HG03039 (cell line): ENCODE results near the gene SPNS2.

ENCODE experiments used
- ATAC-seq: cut with Tn5 transposase; IDR thresholded peaks from one replicate; pipeline ENCODE4 v1.9.1; 2021; ENCODE audit warnings: mild to moderate bottlenecking, moderate library complexity; ENCODE audit not compliant: unreplicated experiment

SPNS2 gene

GRCh38 chr17:4498461-4499397 lies at the start of gene SPNS2:
TSS of gene SPNS2 (plus strand) at chr17:4498881. CDS start at chr17:4499048, 167 bp downstream.
- no peak for ATAC-seq

- no peak for ATAC-seq
Measured at GRCh38 chr17:4449736-4450135, 48.9 kb upstream of the SPNS2 start.

GRCh38 chr17:4450710-4451316 lies 47.9 kb upstream of the SPNS2 start:
- ATAC-seq, result no peak

- no peak for ATAC-seq
Measured at GRCh38 chr17:4453812-4454591, 44.7 kb upstream of the SPNS2 start.

- no peak for ATAC-seq
Measured at GRCh38 chr17:4460661-4461060, 38.0 kb upstream of the SPNS2 start.

GRCh38 chr17:4463818-4464476 lies 34.7 kb upstream of the SPNS2 start:
- no peak for ATAC-seq

GRCh38 chr17:4465786-4466185 lies 32.9 kb upstream of the SPNS2 start:
- ATAC-seq, result no peak

GRCh38 chr17:4467287-4467686 lies 31.4 kb upstream of the SPNS2 start:
- ATAC-seq, result no peak

GRCh38 chr17:4469552-4469951 lies 29.1 kb upstream of the SPNS2 start:
- ATAC-seq, result no peak

GRCh38 chr17:4472286-4472685 lies 26.4 kb upstream of the SPNS2 start:
- ATAC-seq, result no peak

GRCh38 chr17:4474093-4474492 lies 24.6 kb upstream of the SPNS2 start:
- no peak for ATAC-seq

- ATAC-seq, result no peak
Measured at GRCh38 chr17:4475001-4475400, 23.7 kb upstream of the SPNS2 start.

GRCh38 chr17:4475463-4475862 lies 23.2 kb upstream of the SPNS2 start:
- no peak for ATAC-seq

- ATAC-seq, result no peak
Measured at GRCh38 chr17:4476017-4476416, 22.7 kb upstream of the SPNS2 start.

GRCh38 chr17:4476511-4477070 lies 22.1 kb upstream of the SPNS2 start:
- no peak for ATAC-seq

GRCh38 chr17:4477255-4477791 lies 21.4 kb upstream of the SPNS2 start:
- ATAC-seq, result no peak

- ATAC-seq, result no peak
Measured at GRCh38 chr17:4478318-4478830, 20.3 kb upstream of the SPNS2 start.

GRCh38 chr17:4479340-4479981 lies 19.2 kb upstream of the SPNS2 start:
- no peak for ATAC-seq

GRCh38 chr17:4479982-4480751 lies 18.5 kb upstream of the SPNS2 start:
- no peak for ATAC-seq
